ENCODE results near the gene CSF3R. TPM values are rescaled to one million over a fixed set of nuclear protein-coding genes. Genes with fewer than 3 reads are reported as not detected.

CSF3R gene
- total RNA-seq, 1 donor from 2014 or later, result 3.8 TPM

GRCh38 chr1:36522461-36523229 lies 39.9 kb upstream of the CSF3R start:
- no peak overlapping the region for H3K27ac ChIP-seq (replicated peaks)
- TF ChIP-seq, protein P1, sequence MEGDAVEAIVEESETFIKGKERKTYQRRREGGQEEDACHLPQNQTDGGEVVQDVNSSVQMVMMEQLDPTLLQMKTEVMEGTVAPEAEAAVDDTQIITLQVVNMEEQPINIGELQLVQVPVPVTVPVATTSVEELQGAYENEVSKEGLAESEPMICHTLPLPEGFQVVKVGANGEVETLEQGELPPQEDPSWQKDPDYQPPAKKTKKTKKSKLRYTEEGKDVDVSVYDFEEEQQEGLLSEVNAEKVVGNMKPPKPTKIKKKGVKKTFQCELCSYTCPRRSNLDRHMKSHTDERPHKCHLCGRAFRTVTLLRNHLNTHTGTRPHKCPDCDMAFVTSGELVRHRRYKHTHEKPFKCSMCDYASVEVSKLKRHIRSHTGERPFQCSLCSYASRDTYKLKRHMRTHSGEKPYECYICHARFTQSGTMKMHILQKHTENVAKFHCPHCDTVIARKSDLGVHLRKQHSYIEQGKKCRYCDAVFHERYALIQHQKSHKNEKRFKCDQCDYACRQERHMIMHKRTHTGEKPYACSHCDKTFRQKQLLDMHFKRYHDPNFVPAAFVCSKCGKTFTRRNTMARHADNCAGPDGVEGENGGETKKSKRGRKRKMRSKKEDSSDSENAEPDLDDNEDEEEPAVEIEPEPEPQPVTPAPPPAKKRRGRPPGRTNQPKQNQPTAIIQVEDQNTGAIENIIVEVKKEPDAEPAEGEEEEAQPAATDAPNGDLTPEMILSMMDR (IDR thresholded peaks at IDR 0.05; ENCODE audit: borderline replicate concordance), result no peak
- no peak for DNase-seq
- intact Hi-C loops (cut with micrococcal nuclease), result no loop called here
- no peaks in the 10 kb centered on the region for H3K4me1 ChIP-seq
- no peak overlapping the region for H3K4me3 ChIP-seq
- H3K36me3 ChIP-seq, result no peaks in the 10 kb centered on the region
- no peaks in the 10 kb centered on the region for H3K9me3 ChIP-seq (replicated peaks)
- H3K27me3 ChIP-seq (ENCODE audit: low read depth), result peaks cover 27% of the 10 kb centered on the region

DNA sequence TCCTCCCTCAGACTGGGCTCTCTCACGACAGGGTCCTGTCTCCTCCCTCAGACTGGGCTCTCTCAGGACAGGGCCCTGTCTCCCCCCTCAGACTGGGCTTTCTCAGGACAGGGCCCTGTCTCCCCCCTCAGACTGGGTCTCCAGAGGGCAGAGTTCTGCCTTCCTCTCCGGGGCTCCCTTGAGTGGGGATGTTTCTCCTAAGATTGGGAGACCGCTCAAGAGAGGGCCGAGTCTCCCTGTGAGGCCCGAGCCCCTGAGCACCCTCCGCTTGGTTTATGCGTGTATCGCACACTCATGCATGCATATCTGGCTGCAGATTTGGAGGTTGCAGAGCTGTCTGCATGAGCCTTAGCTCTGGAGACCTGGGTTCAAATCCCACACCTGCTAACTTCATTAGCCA lies 39.3 kb upstream of the CSF3R start:
- intact Hi-C loops (cut with micrococcal nuclease), result no loop called here
- Histone ChIP-seq H3K27me3 (ENCODE audit: low read depth) (peaks cover 26% of the 10 kb centered on the region), H3K9me3 (replicated peaks) (no peaks in the 10 kb centered on the region), H3K4me1 (no peaks in the 10 kb centered on the region), H3K27ac (replicated peaks) (no peak overlapping the region), H3K4me3 (no peak overlapping the region), H3K36me3 (no peaks in the 10 kb centered on the region)
- no peak for DNase-seq
- TF ChIP-seq, protein P1 (IDR thresholded peaks at IDR 0.05; ENCODE audit: borderline replicate concordance), result no peak

- TF ChIP-seq, protein P1 (IDR thresholded peaks at IDR 0.05; ENCODE audit: borderline replicate concordance), result no peak
- Histone ChIP-seq H3K4me1 (no peaks in the 10 kb centered on the region), H3K9me3 (replicated peaks) (no peaks in the 10 kb centered on the region), H3K27me3 (ENCODE audit: low read depth) (peaks cover 35% of the 10 kb centered on the region), H3K36me3 (no peaks in the 10 kb centered on the region), H3K27ac (replicated peaks) (no peak overlapping the region), H3K4me3 (no peak overlapping the region)
- intact Hi-C loops (cut with micrococcal nuclease), result no loop called here
- no peak for DNase-seq
Observed at GRCh38 chr1:36520771-36521420, 38.2 kb upstream of the CSF3R start.

DNA sequence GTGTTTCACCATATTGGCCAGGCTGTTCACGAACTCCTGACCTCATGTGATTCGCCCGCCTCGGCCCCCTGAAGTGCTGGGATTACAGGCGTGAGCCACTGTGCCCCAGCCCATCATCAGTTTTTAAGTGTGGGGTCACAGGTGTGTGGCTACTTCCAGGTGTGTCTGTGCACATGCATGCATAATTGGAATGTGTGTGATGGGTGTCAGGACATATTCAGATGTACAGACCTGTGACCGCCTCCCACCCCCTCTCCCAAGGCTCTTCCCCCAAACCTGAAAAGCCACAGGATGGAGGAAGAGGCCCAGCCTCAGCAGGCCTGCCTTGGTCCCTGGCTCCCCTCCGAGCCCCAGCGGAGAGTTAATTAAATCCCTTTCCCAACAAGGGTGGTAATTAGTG lies 37.3 kb upstream of the CSF3R start:
- Histone ChIP-seq H3K9me3 (replicated peaks) (no peaks in the 10 kb centered on the region), H3K27ac (replicated peaks) (no peak overlapping the region), H3K4me1 (no peaks in the 10 kb centered on the region), H3K36me3 (no peaks in the 10 kb centered on the region), H3K4me3 (no peak overlapping the region), H3K27me3 (ENCODE audit: low read depth) (peaks cover 36% of the 10 kb centered on the region)
- intact Hi-C loops (cut with micrococcal nuclease), result no loop called here
- TF ChIP-seq, protein P1 (IDR thresholded peaks at IDR 0.05; ENCODE audit: borderline replicate concordance), result no peak
- DNase-seq, result no peak

DNA sequence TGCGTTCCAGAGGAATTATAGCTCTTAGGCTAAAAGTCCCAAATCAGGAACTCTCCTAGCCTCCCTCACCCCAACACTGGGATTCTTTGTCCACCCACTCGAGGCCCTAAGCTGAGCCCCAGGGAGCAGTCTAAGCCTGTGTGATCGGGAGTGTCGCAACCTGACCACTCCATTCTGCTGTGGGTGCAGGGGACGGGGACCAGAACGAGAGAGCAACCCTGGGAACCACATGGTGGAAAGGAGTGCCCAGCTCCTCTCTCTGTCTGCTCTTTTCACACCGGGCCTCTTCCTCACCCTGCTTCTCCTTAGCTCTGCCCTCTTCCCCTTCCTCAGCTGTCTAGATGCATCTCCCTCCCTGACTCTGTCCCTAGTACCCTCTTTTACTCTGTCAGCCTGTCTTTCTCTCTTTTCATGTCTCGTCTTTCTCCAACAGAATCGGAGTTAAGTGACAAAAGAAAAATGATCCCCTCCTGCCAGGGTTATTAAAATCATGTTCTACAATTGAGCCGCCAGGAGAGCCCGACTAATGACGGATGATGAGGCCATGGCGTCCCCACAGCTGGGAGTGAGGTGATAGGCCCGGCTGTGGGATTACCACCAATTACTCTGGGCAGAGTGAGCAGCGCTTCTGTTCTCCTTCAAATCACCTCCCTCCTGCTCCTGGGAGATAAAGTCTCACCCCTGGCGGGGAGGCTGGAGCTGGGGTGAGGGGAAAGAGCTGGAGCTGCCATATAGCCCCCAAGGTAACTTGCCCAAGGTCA lies 34.5 kb upstream of the CSF3R start:
- no peaks in the 10 kb centered on the region for H3K4me1 ChIP-seq
- H3K9me3 ChIP-seq (replicated peaks), result no peaks in the 10 kb centered on the region
- intact Hi-C loops (cut with micrococcal nuclease), result no loop called here
- DNase-seq, result no peak
- H3K36me3 ChIP-seq, result no peaks in the 10 kb centered on the region
- peaks cover 61% of the 10 kb centered on the region for H3K27me3 ChIP-seq (ENCODE audit: low read depth)
- no peak overlapping the region for H3K4me3 ChIP-seq
- TF ChIP-seq, protein P1 (IDR thresholded peaks at IDR 0.05; ENCODE audit: borderline replicate concordance), result no peak
- no peak overlapping the region for H3K27ac ChIP-seq (replicated peaks)

All from left ventricle myocardium inferior (tissue), 1 donor.